ENCODE results near the gene OXSR1. TPM values are rescaled to one million over a fixed set of nuclear protein-coding genes. Genes with fewer than 3 reads are reported as not detected.
"Not testable (repeated sequence)": the region's sequence is repeated elsewhere in the genome, so short reads cannot be mapped to it uniquely, and the experiment has no call there.

Gene OXSR1
- polyA plus RNA-seq, 2 of the 4 experiments (the other 2 are of a cell fraction): 30.2 to 44.0 TPM

DNA sequence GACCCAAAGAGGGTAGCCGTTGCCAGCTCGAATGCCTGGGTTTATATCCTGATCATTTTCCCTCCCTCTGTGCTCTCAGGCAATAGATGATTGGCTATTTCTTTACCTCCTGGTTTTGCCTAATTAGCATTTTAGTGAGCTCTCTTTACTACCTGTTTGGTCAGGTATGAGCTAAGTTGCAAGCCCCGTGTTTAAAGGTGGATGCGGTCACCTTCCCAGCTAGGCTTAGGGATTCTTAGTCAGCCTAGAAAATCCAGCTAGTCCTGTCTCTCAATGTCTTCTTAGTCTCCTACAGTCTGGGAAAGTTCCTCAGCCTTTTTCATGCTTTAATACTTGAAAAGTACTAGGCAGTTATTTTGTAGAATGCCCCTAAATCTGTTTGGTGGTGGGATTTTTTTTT is 131.7 kb downstream of the OXSR1 start:
- CTCF ChIA-PET: interaction anchor here (0.5 to 2.0 kb wide), 5 partner anchors 8 to 200 kb away, joined by 3 to 9 read pairs (median 4); partner anchors contain the start of gene XYLB
- ATAC-seq; FAIRE-seq; H3K4me1 ChIP-seq; H3K9me3 ChIP-seq; H3K4me3 ChIP-seq; POLR2A ChIA-PET; DNase-seq (ENCODE audit: low read depth in 1 of 2, low spot score in 1 of 2); H3K27ac ChIP-seq; H3K4me2 ChIP-seq: not testable (repeated sequence)
- 33% methylated on average over 4 of the region's 4 CpGs for WGBS (ENCODE audit: missing lambda C conversion rate)

DNA sequence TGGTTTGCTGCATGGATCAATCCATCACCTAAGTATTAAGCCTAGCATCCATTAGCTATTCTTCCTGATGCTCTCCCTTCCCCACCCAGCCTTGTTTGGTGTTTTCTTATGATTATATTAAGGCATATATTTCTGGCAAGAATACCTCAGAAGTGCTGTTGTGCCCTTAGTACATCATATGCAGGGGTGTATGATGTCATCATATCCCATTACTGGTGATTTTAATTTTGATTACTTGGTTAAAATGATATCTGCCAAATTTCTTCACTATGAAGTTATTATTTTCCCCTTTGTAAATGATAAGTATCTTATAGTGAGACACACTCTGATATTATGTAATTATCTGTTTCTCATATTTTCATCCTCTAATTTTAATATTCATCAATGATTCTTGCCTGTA is 132.2 kb downstream of the OXSR1 start:
- H3K4me1 ChIP-seq: no peaks in the 10 kb centered on the region
- ChIA-PET POLR2A (interaction anchor here (1.1 kb wide), 1 partner anchor 160 kb away, joined by 5 read pairs; the partner anchor contains the start of gene ACAA1), CTCF (interaction anchor here (0.5 to 2.1 kb wide), 17 partner anchors 9 to 323 kb away, joined by 3 to 11 read pairs (median 4); partner anchors contain the start of genes SLC22A14 and XYLB)
- no peaks in the 10 kb centered on the region for H3K9me3 ChIP-seq
- no peak overlapping the region for H3K27ac ChIP-seq
- ATAC-seq (no peak), FAIRE-seq (no peak), DNase-seq (ENCODE audit: low read depth in 1 of 2, low spot score in 1 of 2) (no peak)
- TF ChIP-seq ZSCAN20 (CRISPR knock-in tag; IDR thresholded peaks at IDR 0.05): no peak
- no peak for TF ChIP-seq FOXS1 (CRISPR knock-in tag; IDR thresholded peaks at IDR 0.05)
- TF ChIP-seq ATOH8 (CRISPR knock-in tag; IDR thresholded peaks at IDR 0.05; ENCODE audit: low read depth): no peak
- TF ChIP-seq, protein P1, sequence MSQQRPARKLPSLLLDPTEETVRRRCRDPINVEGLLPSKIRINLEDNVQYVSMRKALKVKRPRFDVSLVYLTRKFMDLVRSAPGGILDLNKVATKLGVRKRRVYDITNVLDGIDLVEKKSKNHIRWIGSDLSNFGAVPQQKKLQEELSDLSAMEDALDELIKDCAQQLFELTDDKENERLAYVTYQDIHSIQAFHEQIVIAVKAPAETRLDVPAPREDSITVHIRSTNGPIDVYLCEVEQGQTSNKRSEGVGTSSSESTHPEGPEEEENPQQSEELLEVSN (IDR thresholded peaks at IDR 0.05; ENCODE audit: borderline replicate concordance, low read depth): no peak
- TF ChIP-seq RAD21 (conservative IDR thresholded peaks at IDR 0.05 in 1 of 2, IDR thresholded peaks at IDR 0.05 in 1 of 2): no peak
- no peak for TF ChIP-seq MAFK (IDR thresholded peaks at IDR 0.05; ENCODE audit: partially characterized antibody)
- TF ChIP-seq, protein P2, sequence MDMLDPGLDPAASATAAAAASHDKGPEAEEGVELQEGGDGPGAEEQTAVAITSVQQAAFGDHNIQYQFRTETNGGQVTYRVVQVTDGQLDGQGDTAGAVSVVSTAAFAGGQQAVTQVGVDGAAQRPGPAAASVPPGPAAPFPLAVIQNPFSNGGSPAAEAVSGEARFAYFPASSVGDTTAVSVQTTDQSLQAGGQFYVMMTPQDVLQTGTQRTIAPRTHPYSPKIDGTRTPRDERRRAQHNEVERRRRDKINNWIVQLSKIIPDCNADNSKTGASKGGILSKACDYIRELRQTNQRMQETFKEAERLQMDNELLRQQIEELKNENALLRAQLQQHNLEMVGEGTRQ (IDR thresholded peaks at IDR 0.05): no peak
- no peak for TF ChIP-seq ZFP36 (IDR thresholded peaks at IDR 0.05; ENCODE audit: borderline replicate concordance, partially characterized antibody)
- TF ChIP-seq POLR2A (IDR thresholded peaks at IDR 0.05; ENCODE audit: low read length): no peak
- TF ChIP-seq, protein P3, sequence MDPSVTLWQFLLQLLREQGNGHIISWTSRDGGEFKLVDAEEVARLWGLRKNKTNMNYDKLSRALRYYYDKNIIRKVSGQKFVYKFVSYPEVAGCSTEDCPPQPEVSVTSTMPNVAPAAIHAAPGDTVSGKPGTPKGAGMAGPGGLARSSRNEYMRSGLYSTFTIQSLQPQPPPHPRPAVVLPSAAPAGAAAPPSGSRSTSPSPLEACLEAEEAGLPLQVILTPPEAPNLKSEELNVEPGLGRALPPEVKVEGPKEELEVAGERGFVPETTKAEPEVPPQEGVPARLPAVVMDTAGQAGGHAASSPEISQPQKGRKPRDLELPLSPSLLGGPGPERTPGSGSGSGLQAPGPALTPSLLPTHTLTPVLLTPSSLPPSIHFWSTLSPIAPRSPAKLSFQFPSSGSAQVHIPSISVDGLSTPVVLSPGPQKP (IDR thresholded peaks at IDR 0.05; ENCODE audit: low read depth, low read length): no peak
- no peak for TF ChIP-seq RNF2 (IDR thresholded peaks at IDR 0.05; ENCODE audit: borderline replicate concordance, low read depth)
- TF ChIP-seq, protein P4, sequence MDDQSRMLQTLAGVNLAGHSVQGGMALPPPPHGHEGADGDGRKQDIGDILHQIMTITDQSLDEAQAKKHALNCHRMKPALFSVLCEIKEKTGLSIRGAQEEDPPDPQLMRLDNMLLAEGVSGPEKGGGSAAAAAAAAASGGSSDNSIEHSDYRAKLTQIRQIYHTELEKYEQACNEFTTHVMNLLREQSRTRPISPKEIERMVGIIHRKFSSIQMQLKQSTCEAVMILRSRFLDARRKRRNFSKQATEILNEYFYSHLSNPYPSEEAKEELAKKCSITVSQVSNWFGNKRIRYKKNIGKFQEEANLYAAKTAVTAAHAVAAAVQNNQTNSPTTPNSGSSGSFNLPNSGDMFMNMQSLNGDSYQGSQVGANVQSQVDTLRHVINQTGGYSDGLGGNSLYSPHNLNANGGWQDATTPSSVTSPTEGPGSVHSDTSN (IDR thresholded peaks at IDR 0.05): no peak
- no peak for TF ChIP-seq EHF (CRISPR knock-in tag; IDR thresholded peaks at IDR 0.05)
- TF ChIP-seq, protein P5, sequence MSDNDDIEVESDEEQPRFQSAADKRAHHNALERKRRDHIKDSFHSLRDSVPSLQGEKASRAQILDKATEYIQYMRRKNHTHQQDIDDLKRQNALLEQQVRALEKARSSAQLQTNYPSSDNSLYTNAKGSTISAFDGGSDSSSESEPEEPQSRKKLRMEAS (IDR thresholded peaks at IDR 0.05): no peak
- no peak for TF ChIP-seq SREBF2 (IDR thresholded peaks at IDR 0.05)
- TF ChIP-seq ZC3H11A (IDR thresholded peaks at IDR 0.05): no peak
- TF ChIP-seq HOXA7 (CRISPR knock-in tag; IDR thresholded peaks at IDR 0.05): no peak
- no peak for TF ChIP-seq FOSB (CRISPR knock-in tag; IDR thresholded peaks at IDR 0.05)
- TF ChIP-seq JUNB (IDR thresholded peaks at IDR 0.05): no peak
- TF ChIP-seq HDAC2 (IDR thresholded peaks at IDR 0.05): no peak
- no peak overlapping the region for H3K4me3 ChIP-seq
- no peak overlapping the region for H3K4me2 ChIP-seq
